Panc1 (cell line): ENCODE measurements around the gene DOCK4. TPM values are rescaled to one million over a fixed set of nuclear protein-coding genes. Genes with fewer than 3 reads are reported as not detected.

ENCODE experiments used
- ATAC-seq: fragments of 200-7000 bp; cut with Tn5 transposase; 2 replicates; pipeline ENCODE4 v1.9.1; 2020; ENCODE audit warnings: mild to moderate bottlenecking, moderate library complexity
- BruUV-seq: library from RNA; stranded (reverse); fragments of 400-500 nt; replicated peaks from 2 replicates; lab custom pipeline; 2021; lab: Mats Ljungman, UMichigan
- CTCF ChIA-PET: fragments of 300-600 bp; sonication (Branson Sonifier 250); formaldehyde crosslinking; loops from one replicate; lab custom pipeline; 2022; ENCODE audit warnings: antibody characterized with exemption; lab: Charles Lee
- POLR2A ChIA-PET: fragments of 300-600 bp; sonication (Branson Sonifier 250); formaldehyde crosslinking; loops from one replicate; lab custom pipeline; 2022; ENCODE audit warnings: antibody characterized with exemption; lab: Charles Lee
- DNase-seq: peaks from one replicate; pipeline ENCODE4 v3.0.0-alpha.2; 2010; ENCODE audit warnings: low read depth, low spot score
- H3K27ac ChIP-seq: 2 replicates; pipeline ENCODE4 v1.5.1; 2011; ENCODE audit warnings: mild to moderate bottlenecking, low read length, inconsistent platforms
- H3K27me3 ChIP-seq: fragments of 200-500 bp; sonication (Bioruptor generic); 2 replicates; pipeline ENCODE4 v1.6.0; 2014; ENCODE audit warnings: low read length, inconsistent platforms; ENCODE audit not compliant: control insufficient read depth, insufficient read depth
- H3K36me3 ChIP-seq: fragments of 200-500 bp; sonication (Bioruptor generic); 2 replicates; pipeline ENCODE4 v1.5.1; 2014; ENCODE audit warnings: inconsistent platforms, mild to moderate bottlenecking, low read length, moderate library complexity; ENCODE audit not compliant: control insufficient read depth, insufficient read depth
- H3K4me1 ChIP-seq: 2 replicates; pipeline ENCODE4 v1.5.1; 2011; ENCODE audit warnings: inconsistent platforms, mild to moderate bottlenecking, low read length, moderate library complexity; ENCODE audit not compliant: control insufficient read depth, insufficient read depth
- H3K4me3 ChIP-seq, 2 experiments: 2 replicates each; pipeline ENCODE4 v1.5.1; 2011 to 2012; ENCODE audit warnings: low read depth in 2 of 2, low read length in 2 of 2, mild to moderate bottlenecking in 2 of 2, inconsistent platforms in 1 of 2, moderate library complexity in 1 of 2
- H3K9me3 ChIP-seq: fragments of 200-500 bp; sonication (Bioruptor generic); 2 replicates; pipeline ENCODE4 v1.5.1; 2014; ENCODE audit warnings: low read depth, mild to moderate bottlenecking, inconsistent platforms, low read length, moderate library complexity; ENCODE audit not compliant: control insufficient read depth, insufficient read depth
- POLR2AphosphoS5 ChIP-seq: IDR thresholded peaks from 2 replicates; pipeline ENCODE4 v1.6.1; 2012; ENCODE audit warnings: mild to moderate bottlenecking, low read depth, low read length, moderate library complexity
- SIN3A ChIP-seq: IDR thresholded peaks from 2 replicates; pipeline ENCODE4 v1.6.1; 2012; ENCODE audit warnings: low read depth, mild to moderate bottlenecking, low read length, moderate library complexity, borderline replicate concordance; ENCODE audit not compliant: insufficient read depth
- TCF7L2 ChIP-seq: IDR thresholded peaks from 2 replicates; pipeline ENCODE4 v1.6.1; 2011; ENCODE audit warnings: mild to moderate bottlenecking, low read depth, low read length, inconsistent platforms
- in situ Hi-C: cut with HindIII; loops from 2 replicates; pipeline ENCODE4 v1.10.0; 2016; ENCODE audit warnings: low sequenced_read_pairs, low pct_unique_long_range_greater_than_20kb
- intact Hi-C: fragments of 100-400 bp; cut with micrococcal nuclease; formaldehyde crosslinking; loops from one replicate; pipeline ENCODE4 v1.10.0; 2022; ENCODE audit not compliant: unreplicated experiment
- total RNA-seq: library from RNA; stranded (reverse); gene quantifications from one replicate; pipeline ENCODE4 v1.2.1, GENCODE V29; 2021; ENCODE audit not compliant: unreplicated experiment
- TF ChIP-seq, protein P1 (sequence below): fragments of 450-650 bp; IDR thresholded peaks from 2 replicates; pipeline ENCODE4 v1.5.1; 2017; ENCODE audit warnings: mild to moderate bottlenecking
- TF ChIP-seq, protein P2 (sequence below), 2 experiments: IDR thresholded peaks; 2 replicates each; pipeline ENCODE4 v1.6.1; 2011 to 2012; ENCODE audit warnings: low read depth in 2 of 2, control low read depth in 1 of 2, low read length in 1 of 2, mild to moderate bottlenecking in 1 of 2, moderate library complexity in 1 of 2; ENCODE audit not compliant: insufficient read depth in 1 of 2

DOCK4 gene
- total RNA-seq, 1 experiment from 2014 or later, result 10.8 TPM

DNA sequence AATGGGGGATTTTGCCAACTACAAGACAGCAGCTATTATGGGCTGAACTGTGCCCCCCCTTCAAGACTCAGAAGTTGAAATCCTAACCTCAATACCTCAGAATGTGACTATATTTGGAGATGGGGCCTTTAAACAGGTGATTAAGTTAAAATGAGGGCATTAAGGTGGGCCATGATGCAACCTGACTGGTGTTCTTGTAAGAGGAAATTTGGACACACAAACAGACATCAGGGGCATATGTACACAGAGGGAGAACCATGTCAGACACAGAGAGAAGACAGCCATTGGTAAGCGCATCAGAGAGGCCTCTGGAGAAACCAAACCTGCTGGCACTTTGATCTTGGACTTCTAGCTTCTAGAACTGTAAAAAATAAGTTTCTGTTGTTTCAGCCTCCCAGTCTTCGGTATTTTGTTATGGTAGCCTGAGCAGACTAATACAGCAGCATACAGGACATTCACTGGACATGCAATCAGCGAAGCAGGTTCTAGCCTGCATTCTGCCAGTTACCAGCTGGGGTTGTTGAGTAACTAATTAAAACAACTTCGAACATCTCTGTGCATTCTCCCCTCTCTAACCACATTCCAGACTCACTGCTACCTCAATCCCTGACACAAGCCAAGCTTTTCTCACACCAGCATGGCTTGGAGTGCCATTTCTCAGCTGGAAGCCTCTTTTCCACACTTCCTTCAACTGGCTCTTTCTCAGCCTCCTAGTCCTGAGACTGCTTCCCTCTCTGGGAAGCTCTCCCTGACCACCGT is 141.4 kb downstream of the DOCK4 start:
- ATAC-seq, result no peak
- DNase-seq, result no peak
- Histone ChIP-seq H3K27ac (no peak overlapping the region), H3K4me3 (no peak overlapping the region), H3K36me3 (no peaks in the 10 kb centered on the region), H3K27me3 (no peaks in the 10 kb centered on the region), H3K4me1 (no peaks in the 10 kb centered on the region; the same call in 1 of the 2 replicates), H3K9me3 (no peaks in the 10 kb centered on the region)
- in situ Hi-C loops, result no loop called here
- CTCF ChIA-PET, result no interaction called here
- POLR2A ChIA-PET, result no interaction called here
- no TSS peak for BruUV-seq
- TF ChIP-seq POLR2AphosphoS5 (no peak), SIN3A (no peak), TCF7L2 (no peak)
- TF ChIP-seq, protein P1, sequence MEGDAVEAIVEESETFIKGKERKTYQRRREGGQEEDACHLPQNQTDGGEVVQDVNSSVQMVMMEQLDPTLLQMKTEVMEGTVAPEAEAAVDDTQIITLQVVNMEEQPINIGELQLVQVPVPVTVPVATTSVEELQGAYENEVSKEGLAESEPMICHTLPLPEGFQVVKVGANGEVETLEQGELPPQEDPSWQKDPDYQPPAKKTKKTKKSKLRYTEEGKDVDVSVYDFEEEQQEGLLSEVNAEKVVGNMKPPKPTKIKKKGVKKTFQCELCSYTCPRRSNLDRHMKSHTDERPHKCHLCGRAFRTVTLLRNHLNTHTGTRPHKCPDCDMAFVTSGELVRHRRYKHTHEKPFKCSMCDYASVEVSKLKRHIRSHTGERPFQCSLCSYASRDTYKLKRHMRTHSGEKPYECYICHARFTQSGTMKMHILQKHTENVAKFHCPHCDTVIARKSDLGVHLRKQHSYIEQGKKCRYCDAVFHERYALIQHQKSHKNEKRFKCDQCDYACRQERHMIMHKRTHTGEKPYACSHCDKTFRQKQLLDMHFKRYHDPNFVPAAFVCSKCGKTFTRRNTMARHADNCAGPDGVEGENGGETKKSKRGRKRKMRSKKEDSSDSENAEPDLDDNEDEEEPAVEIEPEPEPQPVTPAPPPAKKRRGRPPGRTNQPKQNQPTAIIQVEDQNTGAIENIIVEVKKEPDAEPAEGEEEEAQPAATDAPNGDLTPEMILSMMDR, result no peak
- TF ChIP-seq, protein P2, sequence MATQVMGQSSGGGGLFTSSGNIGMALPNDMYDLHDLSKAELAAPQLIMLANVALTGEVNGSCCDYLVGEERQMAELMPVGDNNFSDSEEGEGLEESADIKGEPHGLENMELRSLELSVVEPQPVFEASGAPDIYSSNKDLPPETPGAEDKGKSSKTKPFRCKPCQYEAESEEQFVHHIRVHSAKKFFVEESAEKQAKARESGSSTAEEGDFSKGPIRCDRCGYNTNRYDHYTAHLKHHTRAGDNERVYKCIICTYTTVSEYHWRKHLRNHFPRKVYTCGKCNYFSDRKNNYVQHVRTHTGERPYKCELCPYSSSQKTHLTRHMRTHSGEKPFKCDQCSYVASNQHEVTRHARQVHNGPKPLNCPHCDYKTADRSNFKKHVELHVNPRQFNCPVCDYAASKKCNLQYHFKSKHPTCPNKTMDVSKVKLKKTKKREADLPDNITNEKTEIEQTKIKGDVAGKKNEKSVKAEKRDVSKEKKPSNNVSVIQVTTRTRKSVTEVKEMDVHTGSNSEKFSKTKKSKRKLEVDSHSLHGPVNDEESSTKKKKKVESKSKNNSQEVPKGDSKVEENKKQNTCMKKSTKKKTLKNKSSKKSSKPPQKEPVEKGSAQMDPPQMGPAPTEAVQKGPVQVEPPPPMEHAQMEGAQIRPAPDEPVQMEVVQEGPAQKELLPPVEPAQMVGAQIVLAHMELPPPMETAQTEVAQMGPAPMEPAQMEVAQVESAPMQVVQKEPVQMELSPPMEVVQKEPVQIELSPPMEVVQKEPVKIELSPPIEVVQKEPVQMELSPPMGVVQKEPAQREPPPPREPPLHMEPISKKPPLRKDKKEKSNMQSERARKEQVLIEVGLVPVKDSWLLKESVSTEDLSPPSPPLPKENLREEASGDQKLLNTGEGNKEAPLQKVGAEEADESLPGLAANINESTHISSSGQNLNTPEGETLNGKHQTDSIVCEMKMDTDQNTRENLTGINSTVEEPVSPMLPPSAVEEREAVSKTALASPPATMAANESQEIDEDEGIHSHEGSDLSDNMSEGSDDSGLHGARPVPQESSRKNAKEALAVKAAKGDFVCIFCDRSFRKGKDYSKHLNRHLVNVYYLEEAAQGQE (IDR thresholded peaks at IDR 0.05; ENCODE audit: insufficient read depth in 1 of 2, low read depth in 2 of 2, low read length in 1 of 2), result no peak
- intact Hi-C loops, result no loop called here

GRCh38 chr7:112063974-112064373 is 142.2 kb downstream of the DOCK4 start:
- BruUV-seq, result no TSS peak
- TF ChIP-seq, protein P2 (IDR thresholded peaks at IDR 0.05; ENCODE audit: insufficient read depth in 1 of 2, low read depth in 2 of 2, low read length in 1 of 2), result no peak
- ATAC-seq (no peak), DNase-seq (no peak)
- no peak overlapping the region for H3K27ac ChIP-seq
- intact Hi-C loops, result no loop called here
- H3K9me3 ChIP-seq, result no peaks in the 10 kb centered on the region
- CTCF ChIA-PET, result no interaction called here
- no peaks in the 10 kb centered on the region for H3K36me3 ChIP-seq
- H3K27me3 ChIP-seq, result no peaks in the 10 kb centered on the region
- POLR2A ChIA-PET, result no interaction called here
- no peak overlapping the region for H3K4me3 ChIP-seq
- no peaks in the 10 kb centered on the region; the same call in 1 of the 2 replicates for H3K4me1 ChIP-seq
- in situ Hi-C loops, result no loop called here
